Measurements from ENCODE around the gene SLC7A14.

DNA sequence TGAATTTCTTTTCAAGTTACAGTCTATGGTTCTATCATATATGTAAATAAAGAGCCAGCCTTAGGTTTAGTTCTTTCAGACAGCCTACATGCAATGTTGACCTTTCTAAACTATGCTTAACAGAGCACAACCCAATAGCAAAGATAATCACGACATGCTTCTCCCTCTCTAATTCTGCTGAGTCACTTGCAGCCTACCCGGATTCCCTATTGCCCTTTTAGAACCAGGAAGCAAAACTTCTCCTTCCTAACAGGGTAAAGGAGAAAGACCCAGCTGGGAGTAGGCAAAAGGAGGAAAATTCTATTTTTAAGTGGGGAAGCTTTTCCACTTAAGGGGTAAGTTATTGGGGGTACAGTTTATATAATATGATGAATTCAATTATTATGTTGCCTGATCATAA, 79.3 kb downstream of the SLC7A14 start:
- TF ChIP-seq SREBF1 (IDR thresholded peaks at IDR 0.05; ENCODE audit: low read length) (no peak), EZH2 (IDR thresholded peaks at IDR 0.05; ENCODE audit: borderline replicate concordance, control insufficient read depth, low read depth, low read length) (no peak), NR2C2 (IDR thresholded peaks at IDR 0.05; ENCODE audit: borderline replicate concordance, control insufficient read depth, insufficient read length, low read depth) (no peak), HDAC6 (IDR thresholded peaks at IDR 0.05; ENCODE audit: unreplicated experiment) (no peak), CEBPB (IDR thresholded peaks at IDR 0.05; ENCODE audit: borderline replicate concordance in 1 of 2, low read depth in 2 of 2, low read length in 2 of 2) (no peak), RFX5 (IDR thresholded peaks at IDR 0.05; ENCODE audit: low read depth, low read length) (no peak), ZNF274 (IDR thresholded peaks at IDR 0.05; ENCODE audit: insufficient read depth, insufficient read length) (no peak)
